ENCODE data around the gene LMTK3.
A peak's percentile ranks its signal among the peaks of the same experiment; 100 is the strongest.

The LMTK3 gene

DNA sequence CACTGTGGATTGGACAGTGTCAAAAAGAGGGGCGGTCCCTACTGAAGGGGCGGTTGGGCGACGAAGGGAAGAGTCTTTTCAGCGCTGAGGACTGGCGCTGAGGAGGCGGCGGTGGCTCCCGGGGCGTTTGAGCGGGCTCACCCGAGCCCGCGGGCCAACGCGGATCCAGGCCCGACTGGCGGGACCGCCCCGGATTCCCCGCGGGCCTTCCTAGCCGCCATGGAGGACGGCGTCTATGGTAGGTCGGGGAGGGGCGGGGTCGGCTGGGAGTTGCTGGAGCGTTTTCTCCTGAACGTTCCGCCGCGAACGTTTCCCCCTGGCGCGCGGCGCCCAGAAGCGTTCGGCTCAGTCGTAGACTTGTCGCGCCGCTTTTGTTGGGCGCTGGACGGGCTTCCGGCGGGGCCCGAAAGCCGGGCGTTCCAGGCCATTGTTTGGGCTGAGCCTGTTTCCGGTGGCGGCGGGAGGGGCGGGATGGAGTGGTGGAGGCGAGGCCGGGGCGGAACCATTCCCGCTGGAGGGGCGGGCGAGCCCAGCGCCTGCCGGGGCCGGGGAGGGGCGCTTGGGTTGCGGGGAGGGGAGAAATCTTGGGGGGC, 42.2 kb downstream of the LMTK3 start, which contains the start of gene CYTH2:
CYTH2 (plus strand) TSS at position 81 of the 593 bp plus-strand sequence; CDS start at position 220, 139 bp downstream.
- DNase-seq (ENCODE audit: low read depth in 1 of 2, low spot score in 1 of 2) = peak; percentile 46 to 76
- H3K4me3 ChIP-seq (replicated peaks; ENCODE audit: insufficient read depth, low read length) = peak within 1 kb of the TSS; percentile 86
- H3K27ac ChIP-seq (replicated peaks) = peak within 1 kb of the TSS; percentile 97
- no peaks in the 10 kb centered on the region for H3K27me3 ChIP-seq (ENCODE audit: insufficient read depth, poor library complexity, severe bottlenecking)
- peak; percentile 78; the same call in 1 of the 2 replicates for TF ChIP-seq POLR2AphosphoS5 (IDR thresholded peaks at IDR 0.05; ENCODE audit: low read depth)
- TF ChIP-seq, protein P1, sequence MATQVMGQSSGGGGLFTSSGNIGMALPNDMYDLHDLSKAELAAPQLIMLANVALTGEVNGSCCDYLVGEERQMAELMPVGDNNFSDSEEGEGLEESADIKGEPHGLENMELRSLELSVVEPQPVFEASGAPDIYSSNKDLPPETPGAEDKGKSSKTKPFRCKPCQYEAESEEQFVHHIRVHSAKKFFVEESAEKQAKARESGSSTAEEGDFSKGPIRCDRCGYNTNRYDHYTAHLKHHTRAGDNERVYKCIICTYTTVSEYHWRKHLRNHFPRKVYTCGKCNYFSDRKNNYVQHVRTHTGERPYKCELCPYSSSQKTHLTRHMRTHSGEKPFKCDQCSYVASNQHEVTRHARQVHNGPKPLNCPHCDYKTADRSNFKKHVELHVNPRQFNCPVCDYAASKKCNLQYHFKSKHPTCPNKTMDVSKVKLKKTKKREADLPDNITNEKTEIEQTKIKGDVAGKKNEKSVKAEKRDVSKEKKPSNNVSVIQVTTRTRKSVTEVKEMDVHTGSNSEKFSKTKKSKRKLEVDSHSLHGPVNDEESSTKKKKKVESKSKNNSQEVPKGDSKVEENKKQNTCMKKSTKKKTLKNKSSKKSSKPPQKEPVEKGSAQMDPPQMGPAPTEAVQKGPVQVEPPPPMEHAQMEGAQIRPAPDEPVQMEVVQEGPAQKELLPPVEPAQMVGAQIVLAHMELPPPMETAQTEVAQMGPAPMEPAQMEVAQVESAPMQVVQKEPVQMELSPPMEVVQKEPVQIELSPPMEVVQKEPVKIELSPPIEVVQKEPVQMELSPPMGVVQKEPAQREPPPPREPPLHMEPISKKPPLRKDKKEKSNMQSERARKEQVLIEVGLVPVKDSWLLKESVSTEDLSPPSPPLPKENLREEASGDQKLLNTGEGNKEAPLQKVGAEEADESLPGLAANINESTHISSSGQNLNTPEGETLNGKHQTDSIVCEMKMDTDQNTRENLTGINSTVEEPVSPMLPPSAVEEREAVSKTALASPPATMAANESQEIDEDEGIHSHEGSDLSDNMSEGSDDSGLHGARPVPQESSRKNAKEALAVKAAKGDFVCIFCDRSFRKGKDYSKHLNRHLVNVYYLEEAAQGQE (IDR thresholded peaks at IDR 0.05; ENCODE audit: insufficient replicate concordance, low read depth) = peak; percentile 64
- TF ChIP-seq GABPA (IDR thresholded peaks at IDR 0.05; ENCODE audit: low read depth) = peak; percentile 78
- TF ChIP-seq SPI1 (IDR thresholded peaks at IDR 0.05; ENCODE audit: borderline replicate concordance, low read depth) = no peak
- TF ChIP-seq, protein P2, sequence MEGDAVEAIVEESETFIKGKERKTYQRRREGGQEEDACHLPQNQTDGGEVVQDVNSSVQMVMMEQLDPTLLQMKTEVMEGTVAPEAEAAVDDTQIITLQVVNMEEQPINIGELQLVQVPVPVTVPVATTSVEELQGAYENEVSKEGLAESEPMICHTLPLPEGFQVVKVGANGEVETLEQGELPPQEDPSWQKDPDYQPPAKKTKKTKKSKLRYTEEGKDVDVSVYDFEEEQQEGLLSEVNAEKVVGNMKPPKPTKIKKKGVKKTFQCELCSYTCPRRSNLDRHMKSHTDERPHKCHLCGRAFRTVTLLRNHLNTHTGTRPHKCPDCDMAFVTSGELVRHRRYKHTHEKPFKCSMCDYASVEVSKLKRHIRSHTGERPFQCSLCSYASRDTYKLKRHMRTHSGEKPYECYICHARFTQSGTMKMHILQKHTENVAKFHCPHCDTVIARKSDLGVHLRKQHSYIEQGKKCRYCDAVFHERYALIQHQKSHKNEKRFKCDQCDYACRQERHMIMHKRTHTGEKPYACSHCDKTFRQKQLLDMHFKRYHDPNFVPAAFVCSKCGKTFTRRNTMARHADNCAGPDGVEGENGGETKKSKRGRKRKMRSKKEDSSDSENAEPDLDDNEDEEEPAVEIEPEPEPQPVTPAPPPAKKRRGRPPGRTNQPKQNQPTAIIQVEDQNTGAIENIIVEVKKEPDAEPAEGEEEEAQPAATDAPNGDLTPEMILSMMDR (IDR thresholded peaks at IDR 0.05; ENCODE audit: insufficient read depth, low read length) = no peak

DNA sequence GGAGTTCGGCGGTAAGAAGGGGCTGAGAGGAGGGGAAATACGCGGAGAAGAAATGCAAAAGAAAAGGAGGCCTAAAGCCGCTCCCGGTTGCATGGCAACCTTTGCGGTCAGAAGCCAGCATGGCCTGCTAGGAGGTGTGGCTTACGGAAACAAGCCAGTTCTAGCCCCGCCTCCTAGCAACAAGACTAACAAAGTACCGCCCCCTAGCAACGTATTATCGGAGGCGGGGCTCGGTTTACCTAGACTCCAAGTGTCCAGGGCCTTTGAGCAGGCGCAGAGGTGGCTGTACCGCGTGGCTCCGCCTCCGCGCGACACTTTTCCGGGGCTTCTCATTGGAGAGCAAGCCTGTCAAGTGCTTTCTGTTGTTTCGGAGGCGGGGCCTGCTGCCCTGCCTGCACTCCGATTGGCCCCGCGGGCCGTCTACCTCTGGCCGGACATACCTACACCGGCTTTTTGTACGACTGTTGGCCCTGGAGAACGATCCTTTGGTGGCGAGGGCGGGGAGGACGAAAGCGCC, 42.8 kb downstream of the LMTK3 start:
- DNase-seq (ENCODE audit: low read depth in 1 of 2, low spot score in 1 of 2) = peak; percentile 100
- TF ChIP-seq GABPA (IDR thresholded peaks at IDR 0.05; ENCODE audit: low read depth) (no peak; the same call in 1 of the 2 replicates), POLR2AphosphoS5 (IDR thresholded peaks at IDR 0.05; ENCODE audit: low read depth) (no peak)
- TF ChIP-seq, protein P1 (IDR thresholded peaks at IDR 0.05; ENCODE audit: insufficient replicate concordance, low read depth) = no peak
- TF ChIP-seq, protein P2 (IDR thresholded peaks at IDR 0.05; ENCODE audit: insufficient read depth, low read length) = no peak
- Histone ChIP-seq H3K27ac (replicated peaks) (peak overlapping the region; percentile 97), H3K27me3 (ENCODE audit: insufficient read depth, poor library complexity, severe bottlenecking) (no peaks in the 10 kb centered on the region), H3K4me3 (replicated peaks; ENCODE audit: insufficient read depth, low read length) (peak overlapping the region; percentile 86)

DNA sequence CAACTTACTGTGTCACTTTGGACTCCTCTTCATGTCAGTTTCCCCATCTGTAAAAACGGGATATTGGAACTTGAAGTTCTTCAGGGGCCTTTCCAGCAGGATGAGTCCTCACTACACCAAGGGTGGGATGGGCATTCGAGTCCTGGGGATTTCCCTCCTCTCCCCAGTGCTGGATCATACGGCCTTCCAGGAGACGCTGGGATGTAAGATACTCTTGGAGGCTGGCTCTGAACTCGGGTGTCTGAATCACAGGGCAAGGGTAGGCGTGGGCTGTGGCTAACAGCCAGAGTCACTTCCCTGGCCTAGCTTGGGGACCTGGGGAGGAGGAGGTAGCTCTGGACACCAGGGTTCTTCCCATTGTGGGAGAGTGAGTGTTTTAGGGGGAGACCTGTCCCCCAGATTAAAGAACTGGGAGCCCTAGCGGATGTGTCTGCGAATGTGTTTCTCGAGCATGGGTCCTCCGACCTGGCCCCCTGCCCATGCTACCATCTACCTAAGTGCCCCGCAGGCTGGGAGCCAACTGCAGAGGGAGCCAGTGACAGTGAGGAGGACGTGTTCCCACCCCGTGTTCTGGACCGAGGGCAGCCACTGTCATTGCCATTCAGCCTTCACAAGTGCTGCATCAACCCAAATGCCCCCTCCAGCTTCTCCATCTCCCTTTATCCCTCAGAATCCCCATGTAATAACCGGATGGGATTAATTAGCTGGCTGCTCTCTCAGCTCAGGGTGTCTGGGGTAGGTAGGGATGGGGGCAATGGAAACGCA, 44.9 kb downstream of the LMTK3 start:
- Histone ChIP-seq H3K27me3 (ENCODE audit: insufficient read depth, poor library complexity, severe bottlenecking) (no peaks in the 10 kb centered on the region), H3K27ac (replicated peaks) (no peak overlapping the region), H3K4me3 (replicated peaks; ENCODE audit: insufficient read depth, low read length) (no peak overlapping the region)
- no peak for TF ChIP-seq POLR2AphosphoS5 (IDR thresholded peaks at IDR 0.05; ENCODE audit: low read depth)
- TF ChIP-seq, protein P1 (IDR thresholded peaks at IDR 0.05; ENCODE audit: insufficient replicate concordance, low read depth) = no peak
- TF ChIP-seq SPI1 (IDR thresholded peaks at IDR 0.05; ENCODE audit: borderline replicate concordance, low read depth) = no peak
- TF ChIP-seq, protein P2 (IDR thresholded peaks at IDR 0.05; ENCODE audit: insufficient read depth, low read length) = no peak
- no peak for TF ChIP-seq GABPA (IDR thresholded peaks at IDR 0.05; ENCODE audit: low read depth)
- DNase-seq (ENCODE audit: low read depth in 1 of 2, low spot score in 1 of 2) = no peak
